HG03095 (cell line): ENCODE data around the gene LRRIQ1.
A peak's percentile ranks its signal among the peaks of the same experiment; 100 is the strongest.
"Not testable (repeated sequence)": the region's sequence is repeated elsewhere in the genome, so short reads cannot be mapped to it uniquely, and the experiment has no call there.

ENCODE experiments used
- ATAC-seq: cut with Tn5 transposase; IDR thresholded peaks from one replicate; pipeline ENCODE4 v1.9.1; 2021; ENCODE audit warnings: moderate library complexity; ENCODE audit not compliant: unreplicated experiment

LRRIQ1 gene, protein sequence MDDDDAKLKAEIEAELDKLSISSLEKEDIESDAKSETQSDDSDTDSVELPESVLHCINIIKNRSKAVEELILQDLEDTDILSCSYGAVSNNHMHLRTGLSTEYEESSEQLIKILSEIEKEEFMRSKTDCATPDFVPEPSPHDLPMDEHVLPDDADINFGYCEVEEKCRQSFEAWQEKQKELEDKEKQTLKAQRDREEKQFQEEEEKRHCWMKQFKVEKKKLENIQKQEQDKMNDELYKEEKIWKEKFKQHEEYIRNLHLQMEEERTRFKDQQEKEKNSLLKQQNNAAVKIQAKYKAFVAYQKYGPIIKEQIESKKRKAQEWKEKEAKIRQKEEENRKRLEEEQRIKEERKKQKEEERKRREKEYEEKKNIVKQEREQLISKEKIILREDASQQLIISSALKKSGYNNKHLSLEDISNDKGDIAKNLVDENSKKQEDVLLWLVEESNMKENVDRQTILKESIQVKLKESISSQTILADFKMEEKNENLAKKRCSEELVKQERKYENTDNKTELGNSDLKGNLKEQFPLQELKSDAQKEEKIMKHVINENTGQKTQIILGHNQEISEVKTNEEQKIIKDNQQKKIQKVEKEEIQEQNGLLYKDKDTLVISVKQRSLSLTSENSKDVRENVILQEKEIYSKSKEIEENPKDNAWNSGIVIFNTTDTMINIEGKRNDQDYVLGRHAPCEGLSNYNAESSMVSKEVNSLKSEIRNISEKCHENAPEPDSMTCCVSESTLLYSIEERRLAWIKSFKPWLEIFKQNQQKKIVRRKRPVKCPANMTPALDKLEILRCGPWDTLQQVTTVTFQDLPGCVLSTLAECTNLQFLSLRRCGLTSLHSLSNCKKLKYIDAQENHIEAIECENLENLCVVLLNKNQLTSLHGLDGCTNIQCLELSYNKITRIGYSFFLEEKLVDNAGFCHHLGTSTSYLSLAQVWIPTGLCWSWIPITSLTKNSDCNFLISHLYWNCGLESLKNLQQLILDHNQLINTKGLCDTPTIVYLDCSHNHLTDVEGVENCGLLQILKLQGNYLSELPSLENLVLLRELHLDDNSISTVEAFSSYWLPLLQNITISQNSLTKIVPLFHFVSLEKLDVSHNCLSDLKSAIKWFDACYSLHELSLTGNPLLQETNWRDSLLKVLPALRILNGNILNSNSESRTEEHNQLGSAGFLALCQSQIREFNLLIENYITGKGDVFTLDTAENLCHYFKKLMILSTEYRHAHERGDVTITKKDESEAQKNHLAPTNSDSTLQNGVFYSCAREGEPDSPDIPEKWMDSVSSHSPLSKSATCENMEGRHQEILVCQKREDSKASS (N-terminal part only)

DNA sequence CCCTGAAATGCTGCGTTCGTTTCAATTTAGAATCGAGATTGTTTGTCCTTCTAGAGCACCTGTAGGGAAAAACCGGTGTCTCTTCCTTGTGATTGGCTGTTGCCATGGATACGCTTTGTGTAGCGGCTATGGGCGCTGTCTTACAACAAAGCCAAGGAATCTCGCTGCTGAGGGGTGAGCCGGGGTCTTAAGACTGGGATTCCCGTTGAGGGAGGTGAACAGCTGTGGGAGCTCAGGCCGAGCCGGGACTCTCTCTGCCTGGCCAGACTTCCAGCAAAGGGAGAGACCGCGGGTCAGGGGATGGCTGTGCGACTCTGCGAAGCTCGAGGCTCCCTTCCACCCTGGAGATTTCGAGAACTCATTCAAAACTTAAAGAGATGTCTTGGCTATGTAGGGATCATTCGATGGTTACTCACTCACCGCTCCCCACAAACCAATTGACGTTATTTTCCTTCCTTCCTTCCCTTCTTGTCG, at the start of gene LRRIQ1, which contains the start of gene TSPAN19:
LRRIQ1 (plus strand) TSS at position 118 of the 474 bp plus-strand sequence. CDS start 1,826 bp downstream, outside the sequence.
TSPAN19 (minus strand) TSS at position 44 of the 474 bp plus-strand sequence. CDS start 6,331 bp downstream, outside the sequence.
- ATAC-seq = peak; percentile 94

GRCh38 chr12:84986586-84986985, 49.6 kb upstream of the LRRIQ1 start:
- no peak for ATAC-seq

- ATAC-seq = no peak
Observed at GRCh38 chr12:84994426-84994825, 41.7 kb upstream of the LRRIQ1 start.

DNA sequence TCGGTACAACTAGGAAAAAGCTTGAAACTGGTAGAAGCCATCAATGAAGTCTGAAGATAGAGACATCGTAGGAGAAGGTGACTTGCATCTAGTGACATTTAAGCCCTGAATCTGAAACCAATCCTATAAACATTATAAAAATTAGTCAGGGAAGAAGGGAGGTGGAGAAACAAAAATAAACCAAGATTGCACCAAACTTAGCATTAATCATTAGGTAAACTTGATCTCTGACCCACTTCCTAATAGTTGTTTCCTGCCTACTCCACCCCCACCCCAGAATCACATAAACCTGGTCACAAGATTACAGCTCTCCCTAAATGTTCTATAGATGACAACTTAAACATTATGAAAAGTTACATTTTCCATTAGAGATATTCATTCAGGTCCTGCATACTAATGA, 40.5 kb upstream of the LRRIQ1 start:
- no peak for ATAC-seq

DNA sequence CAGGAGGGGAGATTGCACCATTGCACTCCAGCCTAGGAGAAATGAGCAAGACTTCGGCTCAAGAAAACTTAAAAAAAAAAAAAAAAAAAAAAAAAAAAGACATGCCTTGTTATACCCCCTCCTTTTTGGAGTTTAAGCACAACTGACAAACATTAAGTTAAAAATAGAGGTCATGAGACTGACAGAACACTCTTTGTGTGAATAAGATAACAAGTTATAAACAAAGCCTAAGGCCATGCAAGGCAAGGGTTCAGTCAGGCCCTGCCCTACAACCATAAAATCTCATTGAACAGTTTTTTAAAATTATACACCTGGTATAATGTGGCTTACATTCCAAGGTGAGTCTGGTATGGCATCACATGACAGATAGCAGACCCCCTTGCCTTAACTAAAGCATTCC, 39.4 kb upstream of the LRRIQ1 start:
- ATAC-seq = no peak

- ATAC-seq = no peak
Observed at GRCh38 chr12:84998341-84998740, 37.8 kb upstream of the LRRIQ1 start.

GRCh38 chr12:85000729-85001128, 35.4 kb upstream of the LRRIQ1 start:
- no peak for ATAC-seq

- ATAC-seq = no peak
Observed at GRCh38 chr12:85002778-85003296, 33.3 kb upstream of the LRRIQ1 start.

- ATAC-seq = no peak
Observed at GRCh38 chr12:85004204-85004603, 31.9 kb upstream of the LRRIQ1 start.

- not testable (repeated sequence) for ATAC-seq
Observed at GRCh38 chr12:85005047-85005446, 31.1 kb upstream of the LRRIQ1 start.

GRCh38 chr12:85005615-85006014, 30.5 kb upstream of the LRRIQ1 start:
- no peak for ATAC-seq

DNA sequence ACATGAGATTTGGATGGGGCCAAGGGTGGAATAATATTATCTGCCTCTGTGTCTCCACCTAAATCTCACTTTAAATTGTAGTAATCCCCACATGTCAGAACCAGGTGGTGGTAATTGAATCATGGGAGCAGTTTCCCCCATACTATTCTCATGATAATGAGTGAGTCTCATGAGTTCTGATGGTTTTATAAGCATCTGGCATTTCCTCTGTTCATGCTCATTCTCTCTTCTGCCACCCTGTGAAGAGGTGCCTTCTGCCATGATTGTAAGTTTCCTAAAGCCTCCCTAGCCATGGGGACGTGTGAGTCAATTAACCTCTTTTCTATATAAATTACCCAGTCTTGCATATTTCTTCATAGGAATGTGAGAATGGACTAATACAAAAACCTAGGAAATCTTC, 29.9 kb upstream of the LRRIQ1 start:
- no peak for ATAC-seq

GRCh38 chr12:85007836-85008235, 28.3 kb upstream of the LRRIQ1 start:
- no peak for ATAC-seq

- ATAC-seq = no peak
Observed at GRCh38 chr12:85016413-85016812, 19.7 kb upstream of the LRRIQ1 start.

DNA sequence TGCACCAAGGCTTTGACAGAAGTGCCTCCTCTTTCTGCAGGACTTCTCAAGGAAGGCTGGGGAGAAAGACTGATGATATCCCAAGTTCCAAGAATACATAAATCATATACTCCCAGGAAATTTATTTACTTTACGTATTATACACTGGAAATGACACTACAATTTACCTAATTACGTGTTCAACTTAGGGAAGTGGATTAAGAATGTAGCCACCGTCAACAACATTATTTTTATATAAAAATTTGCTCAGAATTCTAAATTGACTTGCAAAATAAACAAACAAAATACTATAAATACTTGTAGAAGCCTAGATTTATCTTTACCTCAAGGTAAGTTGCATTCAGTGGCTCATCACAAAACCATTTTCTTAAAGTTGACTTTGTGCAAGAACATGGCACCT, 19.0 kb upstream of the LRRIQ1 start:
- no peak for ATAC-seq

GRCh38 chr12:85017618-85018017, 18.5 kb upstream of the LRRIQ1 start:
- ATAC-seq = no peak

GRCh38 chr12:85018098-85018497, 18.1 kb upstream of the LRRIQ1 start:
- ATAC-seq = no peak

- ATAC-seq = no peak
Observed at GRCh38 chr12:85029456-85029855, 6.7 kb upstream of the LRRIQ1 start.

- no peak for ATAC-seq
Observed at GRCh38 chr12:85036733-85037132, 582 bp downstream of the LRRIQ1 start.

DNA sequence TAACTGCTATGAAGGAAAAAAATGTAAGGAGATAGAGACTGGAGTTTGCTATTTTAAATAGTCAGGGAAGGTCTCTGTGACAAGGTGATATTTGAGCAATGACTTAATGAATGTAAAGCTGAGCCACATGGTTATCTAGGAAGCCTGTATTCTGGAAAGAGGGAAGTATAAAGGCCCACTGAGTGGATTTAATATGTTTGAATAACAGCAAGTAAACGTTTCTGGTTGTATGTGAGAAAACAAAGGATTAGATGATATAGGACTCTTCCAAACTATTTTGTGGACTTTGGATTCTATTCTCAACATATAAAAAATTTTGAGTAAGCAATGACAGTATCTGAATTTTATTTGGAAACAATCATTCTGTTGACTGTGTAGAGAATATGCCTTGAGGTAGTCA, 5.2 kb downstream of the LRRIQ1 start:
- ATAC-seq = no peak
